NK-92 (cell line): ENCODE results near the gene PMCH.
"Not testable (repeated sequence)": the region's sequence is repeated elsewhere in the genome, so short reads cannot be mapped to it uniquely, and the experiment has no call there.

Experiments
- DNase-seq: peaks from one replicate; lab custom pipeline; 2025; ENCODE audit not compliant: unreplicated experiment; lab: John Stamatoyannopoulos, UW

PMCH gene

GRCh38 chr12:102147062-102147587 is 50.5 kb downstream of the PMCH start:
- DNase-seq = not testable (repeated sequence)
